Duodenal mucosa (tissue), 2 donors: ENCODE data around the gene TMEM61.
"Not testable (repeated sequence)": the region's sequence is repeated elsewhere in the genome, so short reads cannot be mapped to it uniquely, and the experiment has no call there.

Experiments used
- H3K27ac ChIP-seq: one replicate; pipeline ENCODE4 v1.7.0; 2013; ENCODE audit warnings: low read depth, low read length
- H3K27me3 ChIP-seq, 2 donors: one replicate each; pipeline ENCODE4 v1.7.0; 2013; ENCODE audit warnings: low read length in 2 of 2, control low read depth in 1 of 2; ENCODE audit not compliant: insufficient read depth in 2 of 2, control insufficient read depth in 1 of 2
- H3K36me3 ChIP-seq, 2 donors: one replicate each; pipeline ENCODE4 v1.7.0; 2013; ENCODE audit warnings: low read length in 2 of 2, control low read depth in 1 of 2; ENCODE audit not compliant: insufficient read depth in 2 of 2, control insufficient read depth in 1 of 2
- H3K4me1 ChIP-seq, 2 donors: one replicate each; pipeline ENCODE4 v1.7.0; 2013; ENCODE audit warnings: low read length in 2 of 2, control low read depth in 1 of 2; ENCODE audit not compliant: insufficient read depth in 2 of 2, control insufficient read depth in 1 of 2
- H3K4me3 ChIP-seq, 2 donors: one replicate each; pipeline ENCODE4 v1.7.0; 2013; ENCODE audit warnings: low read length in 2 of 2, low read depth in 1 of 2
- H3K9ac ChIP-seq, 2 donors: one replicate each; pipeline ENCODE4 v1.7.0; 2013; ENCODE audit warnings: low read length in 2 of 2, low read depth in 1 of 2
- H3K9me3 ChIP-seq, 2 donors: one replicate each; pipeline ENCODE4 v1.7.0; 2013; ENCODE audit warnings: low read length in 2 of 2, control low read depth in 1 of 2; ENCODE audit not compliant: control insufficient read depth in 1 of 2

TMEM61 gene

DNA sequence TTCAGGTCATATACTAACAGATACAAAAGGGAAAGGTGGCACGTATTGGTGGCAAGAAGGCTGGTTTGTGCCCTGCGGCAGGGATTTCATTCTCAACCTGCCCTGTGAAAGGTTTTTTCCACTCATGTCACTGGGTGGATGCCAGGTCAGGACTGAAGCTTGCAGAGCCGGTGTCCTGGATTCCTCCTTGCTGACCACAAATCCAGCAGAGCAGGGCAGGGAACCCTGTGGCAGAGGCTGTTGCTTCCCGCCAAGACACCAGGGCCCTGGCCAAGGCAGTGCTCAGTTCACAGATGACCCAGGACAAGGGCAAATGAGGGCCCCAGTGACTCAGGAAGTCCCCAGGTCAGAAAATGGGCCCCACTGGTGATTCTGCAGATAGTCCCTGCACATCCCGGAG lies 34.7 kb downstream of the TMEM61 start:
- no peaks in the 10 kb centered on the region for H3K4me1 ChIP-seq
- no peaks in the 10 kb centered on the region for H3K36me3 ChIP-seq
- no peak overlapping the region for H3K4me3 ChIP-seq
- H3K27me3 ChIP-seq, result peaks cover 0 to 13% of the 10 kb centered on the region in 2 donors
- no peak overlapping the region for H3K27ac ChIP-seq
- no peaks in the 10 kb centered on the region for H3K9me3 ChIP-seq
- H3K9ac ChIP-seq, result no peak overlapping the region

DNA sequence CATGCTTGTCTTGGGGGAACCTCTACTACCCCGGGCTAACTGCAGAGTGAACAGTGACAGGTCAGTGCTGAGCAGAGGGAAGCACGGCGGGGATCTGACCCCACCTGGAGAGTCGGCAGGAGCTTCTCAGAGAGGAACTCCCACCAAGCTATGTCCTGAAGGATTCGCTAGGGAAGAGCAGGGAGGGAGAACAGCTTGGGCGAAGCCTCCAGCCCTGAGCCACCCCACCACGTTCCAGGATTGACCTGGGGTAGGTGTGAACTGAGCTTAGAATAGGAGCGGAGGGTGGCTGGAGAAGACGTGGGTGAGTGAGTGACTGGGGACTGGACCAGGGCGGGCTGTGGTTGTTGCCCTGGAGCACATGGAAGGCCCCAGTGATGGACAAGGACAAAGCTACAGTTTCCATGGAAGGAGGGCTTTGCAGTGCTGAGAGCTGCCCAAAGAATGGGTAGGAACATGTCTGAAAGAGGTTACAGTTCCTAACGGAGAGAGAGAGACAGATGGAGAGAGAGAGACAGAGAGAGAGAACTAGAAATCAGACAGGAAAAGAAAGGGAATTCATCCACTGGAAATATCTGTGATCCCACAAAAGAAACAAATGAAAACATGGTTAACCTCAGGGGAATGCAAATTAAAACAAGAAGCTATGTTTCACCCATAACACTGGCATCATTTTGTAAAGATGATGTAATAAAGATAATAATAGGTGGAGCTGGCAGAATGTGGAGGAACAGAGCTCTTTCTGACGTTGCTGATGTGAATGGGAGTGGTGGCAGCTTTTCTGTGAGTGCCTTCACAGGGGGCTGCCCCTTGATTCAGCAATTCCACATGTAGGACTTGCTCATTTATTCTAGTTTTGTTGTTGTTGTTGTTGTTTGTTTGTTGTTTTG lies 35.5 kb downstream of the TMEM61 start:
- Histone ChIP-seq H3K27ac (no peak overlapping the region), H3K4me3 (no peak overlapping the region), H3K9me3 (no peaks in the 10 kb centered on the region), H3K4me1 (no peaks in the 10 kb centered on the region), H3K36me3 (no peaks in the 10 kb centered on the region), H3K27me3 (peaks cover 0 to 13% of the 10 kb centered on the region in 2 donors), H3K9ac (no peak overlapping the region)

DNA sequence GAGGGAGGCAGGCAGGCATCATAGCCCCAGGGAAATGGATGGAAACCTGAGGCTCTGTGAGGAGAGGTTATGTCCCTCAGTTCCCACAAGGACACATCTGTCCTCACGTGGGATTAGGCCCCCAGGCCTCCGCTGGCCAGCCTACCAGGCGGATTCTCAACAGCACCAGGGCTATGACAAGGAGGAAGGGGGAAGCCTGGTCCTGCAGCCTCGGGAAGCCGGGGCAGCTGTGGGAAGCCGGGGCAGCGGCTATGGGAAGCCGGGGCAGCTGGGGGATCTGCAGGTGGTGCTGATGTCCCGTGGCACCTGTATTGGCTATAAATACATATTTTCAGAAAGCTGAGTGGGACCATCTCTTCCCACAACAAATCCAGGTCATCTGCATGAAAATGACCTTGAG lies 38.0 kb downstream of the TMEM61 start:
- Histone ChIP-seq H3K27ac (no peak overlapping the region), H3K9me3 (no peaks in the 10 kb centered on the region), H3K36me3 (no peaks in the 10 kb centered on the region), H3K27me3 (peaks cover 0 to 13% of the 10 kb centered on the region in 2 donors), H3K4me3 (no peak overlapping the region), H3K4me1 (no peaks in the 10 kb centered on the region), H3K9ac (no peak overlapping the region)

DNA sequence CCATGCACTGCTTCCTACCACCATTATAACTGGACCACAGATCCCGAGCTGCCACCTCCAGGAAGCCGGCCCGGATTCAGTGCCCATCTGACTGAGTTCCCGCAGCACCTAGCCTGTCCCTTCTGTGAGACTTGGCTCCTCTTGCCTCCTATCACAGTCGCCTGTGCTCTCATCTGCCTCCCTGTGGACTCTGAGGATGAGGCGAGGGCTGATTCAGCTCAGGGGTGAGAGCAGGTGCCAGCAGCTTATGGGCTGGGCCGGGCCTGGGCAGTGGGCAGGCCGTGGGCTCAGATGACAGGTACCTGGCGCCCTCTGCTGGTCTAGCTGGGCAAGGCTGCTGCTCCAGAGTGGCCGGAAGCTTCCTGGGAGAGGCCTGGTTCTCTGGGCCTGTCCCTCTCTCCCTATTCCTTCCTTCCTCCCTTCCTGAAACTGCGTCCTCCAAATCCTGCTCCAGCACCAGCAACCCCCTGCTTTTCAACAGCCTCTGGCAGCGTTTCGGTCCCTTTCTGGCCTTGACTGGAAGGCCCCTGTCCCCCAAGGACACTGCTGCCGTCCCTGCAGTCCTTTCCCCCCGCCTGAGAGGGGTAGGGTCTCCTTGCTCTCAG lies 41.6 kb downstream of the TMEM61 start:
- Histone ChIP-seq H3K27ac (no peak overlapping the region), H3K4me3 (no peak overlapping the region), H3K27me3 (no peaks in the 10 kb centered on the region), H3K36me3 (no peaks in the 10 kb centered on the region), H3K9me3 (no peaks in the 10 kb centered on the region), H3K9ac (no peak overlapping the region), H3K4me1 (no peaks in the 10 kb centered on the region)

DNA sequence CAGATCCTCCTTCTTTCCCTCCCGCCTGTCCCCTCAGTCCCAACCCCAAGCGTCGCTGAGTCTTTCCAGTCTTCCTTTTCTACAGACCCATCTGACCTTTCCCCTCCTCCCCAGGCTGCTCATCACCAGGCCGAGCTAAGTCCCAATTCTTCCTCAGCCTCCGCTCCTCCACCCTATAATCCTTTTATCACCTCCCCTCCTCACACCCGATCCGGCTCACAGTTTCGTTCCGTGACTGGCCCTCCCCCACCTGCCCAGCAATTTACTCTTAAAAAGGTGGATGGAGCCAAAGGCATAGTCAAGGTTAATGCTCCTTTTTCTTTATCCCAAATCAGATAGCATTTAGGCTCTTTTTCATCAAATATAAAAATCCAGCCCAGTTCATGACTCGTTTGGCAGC lies 43.7 kb downstream of the TMEM61 start:
- not testable (repeated sequence) for H3K4me1 ChIP-seq, H3K36me3 ChIP-seq, H3K9me3 ChIP-seq, H3K27ac ChIP-seq, H3K4me3 ChIP-seq, H3K27me3 ChIP-seq, H3K9ac ChIP-seq

DNA sequence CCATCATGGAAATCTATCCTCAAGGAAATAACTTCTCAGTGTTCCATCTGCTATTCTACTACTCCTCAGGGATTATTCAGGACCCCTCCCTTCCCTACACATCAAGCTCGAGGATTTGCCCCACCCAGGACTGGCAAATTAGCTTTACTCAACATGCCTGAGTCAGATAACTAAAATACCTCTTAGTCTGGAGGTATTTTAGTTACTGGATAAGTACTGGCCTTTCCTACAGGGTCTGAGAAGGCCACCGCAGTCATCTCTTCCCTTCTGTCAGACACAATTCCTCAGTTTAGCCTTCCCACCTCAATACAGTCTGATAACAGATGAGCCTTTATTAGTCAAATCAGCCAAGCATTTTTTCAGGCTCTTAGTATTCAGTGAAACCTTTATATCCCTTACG lies 46.3 kb downstream of the TMEM61 start:
- H3K27me3 ChIP-seq, H3K9me3 ChIP-seq, H3K9ac ChIP-seq, H3K4me3 ChIP-seq, H3K4me1 ChIP-seq, H3K27ac ChIP-seq, H3K36me3 ChIP-seq: not testable (repeated sequence)

DNA sequence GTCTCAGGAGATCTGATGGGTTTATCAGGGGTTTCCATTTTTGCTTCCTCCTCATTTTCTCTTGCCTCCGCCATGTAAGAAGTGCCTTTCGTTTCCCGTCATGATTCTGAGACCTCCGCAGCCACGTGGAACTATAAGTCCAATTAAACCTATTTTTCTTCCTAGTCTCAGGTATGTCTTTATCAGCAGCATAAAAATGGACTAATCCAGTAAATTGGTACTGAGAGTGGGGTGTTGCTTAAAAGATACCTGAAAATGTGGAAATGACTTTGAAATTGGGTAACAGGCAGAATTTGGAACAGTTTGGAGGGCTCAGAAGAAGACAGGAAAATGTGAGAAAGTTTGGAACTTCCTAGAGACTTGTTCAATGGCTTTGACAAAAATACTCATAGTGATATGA lies 50.7 kb downstream of the TMEM61 start:
- not testable (repeated sequence) for H3K4me3 ChIP-seq, H3K9ac ChIP-seq, H3K36me3 ChIP-seq, H3K27ac ChIP-seq, H3K27me3 ChIP-seq, H3K4me1 ChIP-seq, H3K9me3 ChIP-seq

DNA sequence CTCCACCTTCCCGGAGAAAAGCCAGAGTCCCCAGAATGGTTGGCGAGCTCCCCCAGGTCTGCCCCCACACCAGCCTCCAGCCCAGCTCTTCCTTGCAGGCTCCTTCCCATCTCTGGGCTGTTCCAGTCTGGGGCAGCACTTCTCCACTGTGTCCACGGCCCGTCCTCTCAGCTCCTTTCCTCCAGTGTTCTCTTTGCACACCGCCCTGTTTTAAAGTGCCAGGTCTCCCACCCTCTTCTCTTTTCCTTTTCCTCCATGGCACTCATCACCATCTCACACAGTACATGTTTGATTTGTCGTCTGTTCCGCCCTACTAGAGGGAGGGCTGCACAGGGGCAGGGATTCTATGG lies 52.8 kb downstream of the TMEM61 start:
- H3K36me3 ChIP-seq, result no peaks in the 10 kb centered on the region
- H3K27ac ChIP-seq, result no peak overlapping the region
- H3K4me1 ChIP-seq, result peaks cover 3 to 5% of the 10 kb centered on the region in 2 donors
- peaks cover 0 to 6% of the 10 kb centered on the region in 2 donors for H3K27me3 ChIP-seq
- no peaks in the 10 kb centered on the region for H3K9me3 ChIP-seq
- H3K4me3 ChIP-seq, result no peak overlapping the region
- no peak overlapping the region for H3K9ac ChIP-seq

DNA sequence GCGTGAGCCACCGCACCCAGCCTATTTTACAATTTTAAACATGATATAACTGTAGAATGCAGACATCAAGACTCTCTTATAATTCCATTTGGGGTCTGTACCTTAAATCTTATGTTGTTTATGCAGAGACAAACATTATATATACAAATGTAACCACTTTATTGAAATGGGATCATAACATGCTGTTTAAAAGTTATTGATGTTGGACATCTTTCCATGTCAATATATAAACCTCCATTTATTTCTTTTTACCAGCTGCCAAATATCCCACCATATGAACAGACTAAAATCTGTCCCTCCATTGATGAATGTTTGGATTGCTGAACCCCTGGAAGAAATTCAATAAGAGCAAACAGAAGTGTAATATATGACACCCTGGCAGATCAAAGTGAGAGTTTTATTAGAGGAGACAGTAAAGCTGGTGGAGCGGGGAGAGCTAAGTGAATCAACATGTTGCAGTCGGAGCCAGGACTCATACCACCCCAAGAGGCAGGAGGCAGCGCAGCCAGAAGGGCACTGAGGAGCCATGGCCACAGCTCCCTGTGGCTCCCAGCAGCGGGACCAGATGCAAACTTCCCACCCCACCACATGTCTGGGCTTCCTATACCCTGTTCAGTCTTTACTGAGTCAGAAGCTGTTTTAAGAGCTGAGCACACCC lies 54.2 kb downstream of the TMEM61 start:
- no peaks in the 10 kb centered on the region for H3K9me3 ChIP-seq
- no peaks in the 10 kb centered on the region for H3K36me3 ChIP-seq
- peaks cover 11% of the 10 kb centered on the region in 2 donors for H3K4me1 ChIP-seq
- H3K27me3 ChIP-seq, result peaks cover 0 to 11% of the 10 kb centered on the region in 2 donors
- H3K4me3 ChIP-seq, result no peak overlapping the region
- no peak overlapping the region for H3K9ac ChIP-seq
- no peak overlapping the region for H3K27ac ChIP-seq

DNA sequence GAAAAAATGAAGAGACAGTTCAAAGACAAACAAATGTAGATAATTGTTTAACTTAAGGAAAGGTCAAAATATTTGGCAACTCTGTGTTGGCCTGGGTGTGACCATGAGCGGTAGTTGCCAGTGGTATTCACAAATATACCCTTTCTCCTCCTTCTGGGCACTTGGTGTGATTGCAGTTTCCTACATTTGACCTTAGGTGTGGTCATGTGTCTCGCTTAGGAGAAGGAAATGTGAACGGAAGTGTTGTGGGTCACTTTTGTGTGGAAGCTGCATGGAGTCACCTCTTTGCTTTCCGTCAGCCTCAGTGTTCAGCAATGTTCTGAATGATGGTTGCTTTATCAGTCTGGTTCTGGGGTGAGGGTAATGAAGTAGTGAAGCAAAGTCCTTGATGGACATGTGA lies 55.5 kb downstream of the TMEM61 start:
- H3K9me3 ChIP-seq, result no peaks in the 10 kb centered on the region
- H3K4me1 ChIP-seq, result peaks cover 14 to 16% of the 10 kb centered on the region in 2 donors
- no peak overlapping the region for H3K9ac ChIP-seq
- peaks cover 0 to 14% of the 10 kb centered on the region in 2 donors for H3K27me3 ChIP-seq
- no peak overlapping the region for H3K4me3 ChIP-seq
- H3K27ac ChIP-seq, result no peak overlapping the region
- no peaks in the 10 kb centered on the region for H3K36me3 ChIP-seq
